ENCODE measurements around the gene SRCAP. TPM values are rescaled to one million over a fixed set of nuclear protein-coding genes. Genes with fewer than 3 reads are reported as not detected.

The SRCAP gene
- total RNA-seq, 4 donors from 2014 or later = 50.4 to 109 (median 81.8) TPM

- Histone ChIP-seq H3K27me3 (no peaks in the 10 kb centered on the region), H3K4me1 (peaks cover 0 to 20% (median 6%) of the 10 kb centered on the region in 4 donors), H3K4me3 (no peak overlapping the region), H3K9me3 (no peaks in the 10 kb centered on the region), H3K27ac (no peak overlapping the region), H3K36me3 (peaks cover 0 to 33% (median 0%) of the 10 kb centered on the region in 3 donors)
- DNase-seq = peak in 1 of 3 donors; percentile 34
- no peak for TF ChIP-seq POLR2A (IDR thresholded peaks at IDR 0.05)
- TF ChIP-seq CTCF (IDR thresholded peaks at IDR 0.05) = no peak
These were observed 78.8 kb downstream of the SRCAP start for GRCh38 chr16:30777591-30778297.

GRCh38 chr16:30778549-30779244 is 79.7 kb downstream of the SRCAP start:
- peaks cover 0 to 33% (median 0%) of the 10 kb centered on the region in 3 donors for H3K36me3 ChIP-seq
- H3K27me3 ChIP-seq = no peaks in the 10 kb centered on the region
- no peaks in the 10 kb centered on the region for H3K9me3 ChIP-seq
- H3K27ac ChIP-seq = no peak overlapping the region
- no peak overlapping the region for H3K4me3 ChIP-seq
- TF ChIP-seq POLR2A (IDR thresholded peaks at IDR 0.05) (no peak), CTCF (IDR thresholded peaks at IDR 0.05) (no peak)
- DNase-seq = no peak
- H3K4me1 ChIP-seq = peaks cover 0 to 20% (median 6%) of the 10 kb centered on the region in 4 donors

GRCh38 chr16:30779596-30779995 is 80.6 kb downstream of the SRCAP start:
- H3K36me3 ChIP-seq = peaks cover 0 to 30% (median 0%) of the 10 kb centered on the region in 3 donors

GRCh38 chr16:30780021-30780420 is 81.0 kb downstream of the SRCAP start:
- peaks cover 0 to 11% (median 2%) of the 10 kb centered on the region in 4 donors for H3K4me1 ChIP-seq
- H3K27me3 ChIP-seq = no peaks in the 10 kb centered on the region
- no peak overlapping the region for H3K27ac ChIP-seq
- no peaks in the 10 kb centered on the region for H3K9me3 ChIP-seq
- H3K36me3 ChIP-seq = peaks cover 0 to 29% (median 0%) of the 10 kb centered on the region in 3 donors
- no peak for DNase-seq
- TF ChIP-seq CTCF (IDR thresholded peaks at IDR 0.05) = no peak
- TF ChIP-seq POLR2A (IDR thresholded peaks at IDR 0.05) = no peak
- H3K4me3 ChIP-seq = no peak overlapping the region

More at GRCh38 chr16:30779596-30779995, 80.6 kb downstream of the SRCAP start:
- no peaks in the 10 kb centered on the region for H3K27me3 ChIP-seq
- H3K9me3 ChIP-seq = no peaks in the 10 kb centered on the region
- H3K27ac ChIP-seq = no peak overlapping the region
- DNase-seq = no peak
- H3K4me1 ChIP-seq = peaks cover 0 to 16% (median 6%) of the 10 kb centered on the region in 4 donors
- H3K4me3 ChIP-seq = no peak overlapping the region
- TF ChIP-seq CTCF (IDR thresholded peaks at IDR 0.05) (no peak), POLR2A (IDR thresholded peaks at IDR 0.05) (no peak)

GRCh38 chr16:30780549-30780948 is 81.6 kb downstream of the SRCAP start:
- no peak for DNase-seq
- Histone ChIP-seq H3K9me3 (no peaks in the 10 kb centered on the region), H3K27me3 (no peaks in the 10 kb centered on the region), H3K4me3 (no peak overlapping the region), H3K36me3 (peaks cover 0 to 29% (median 0%) of the 10 kb centered on the region in 3 donors), H3K4me1 (peaks cover 0 to 13% (median 0%) of the 10 kb centered on the region in 4 donors), H3K27ac (no peak overlapping the region)
- TF ChIP-seq CTCF (IDR thresholded peaks at IDR 0.05) = no peak
- TF ChIP-seq POLR2A (IDR thresholded peaks at IDR 0.05) = no peak
